GF-D8 (cell line): ENCODE data around the gene SVBP.

Experiments used
- DNase-seq: peaks from one replicate; lab custom pipeline; 2025; lab: John Stamatoyannopoulos, UW

SVBP gene

DNA sequence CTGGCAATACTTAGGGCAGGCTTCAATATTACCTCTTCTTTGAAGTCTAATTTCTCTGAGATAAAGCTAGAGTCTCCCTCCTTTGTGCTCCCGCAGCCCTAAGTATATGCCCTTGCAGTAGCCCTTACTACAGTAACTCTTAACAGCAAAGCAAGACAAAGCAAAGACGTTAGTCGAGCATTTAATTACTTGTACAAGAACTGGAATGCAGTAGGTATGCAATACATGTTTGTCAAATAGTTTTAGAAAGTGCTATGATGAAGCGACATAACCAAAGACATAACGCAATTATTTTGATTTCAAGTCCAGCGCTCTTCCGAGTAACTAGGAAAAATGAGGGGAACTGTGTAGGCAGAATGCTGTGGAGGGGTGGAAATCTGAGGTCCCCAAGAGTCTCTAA, 51.9 kb downstream of the SVBP start:
- no peak for DNase-seq

DNA sequence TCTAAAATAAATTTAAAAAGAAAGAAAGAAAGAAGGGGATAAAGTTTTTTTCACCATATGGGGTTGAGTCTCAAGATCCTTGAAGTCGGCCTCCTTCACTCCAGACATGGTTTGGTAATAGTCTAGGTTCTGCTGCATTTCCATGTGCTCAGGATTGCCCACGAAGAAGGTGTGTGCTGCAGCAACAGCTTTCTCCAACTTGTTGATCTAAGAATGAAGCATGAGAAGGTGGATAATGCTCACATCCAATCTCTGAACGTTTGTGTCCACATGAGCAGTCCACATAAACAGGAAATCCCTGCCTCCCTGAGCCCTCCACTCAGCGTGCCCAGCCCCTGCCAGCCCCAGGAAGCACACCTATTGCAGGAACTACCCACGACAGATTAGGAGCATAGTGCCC, 54.9 kb downstream of the SVBP start:
- no peak for DNase-seq

DNA sequence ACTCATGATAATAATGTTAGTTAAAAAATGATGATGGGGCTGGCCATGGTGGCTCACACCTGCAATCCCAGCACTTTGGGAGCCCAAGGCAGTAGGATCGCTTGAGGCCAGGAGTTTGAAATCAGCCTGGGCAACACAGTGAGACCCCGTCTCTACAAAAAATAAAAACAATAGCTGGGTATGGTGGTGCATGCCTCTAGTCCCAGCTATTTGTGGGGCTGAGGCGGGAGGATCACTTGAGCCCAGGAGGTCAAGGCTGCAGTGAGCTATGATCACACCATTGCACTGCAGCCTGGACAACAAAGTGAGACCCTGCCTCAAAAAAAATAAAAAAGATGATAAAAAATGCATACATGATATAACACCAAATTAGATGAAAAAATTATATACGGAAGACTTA, 55.6 kb downstream of the SVBP start:
- no peak for DNase-seq

DNA sequence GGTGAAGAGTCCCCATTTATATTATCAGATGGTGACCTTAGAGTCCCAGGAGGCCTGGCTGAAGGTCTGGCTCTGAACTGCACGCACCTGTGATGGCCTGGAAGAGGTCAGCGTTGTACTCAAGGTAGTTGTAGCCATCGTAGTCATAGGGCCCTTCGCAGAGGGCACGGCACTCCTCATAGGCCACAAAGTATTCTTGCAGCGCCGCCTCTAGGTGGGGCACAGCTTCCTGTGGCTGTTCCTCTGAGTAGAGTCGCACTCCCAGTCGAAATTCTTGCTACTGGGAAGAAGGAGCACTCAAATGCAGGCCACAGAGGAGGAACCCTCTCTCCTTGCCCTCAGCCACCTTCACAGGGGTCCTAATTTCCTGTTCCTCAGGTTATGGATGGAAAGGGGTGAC, 58.1 kb downstream of the SVBP start:
- no peak for DNase-seq

DNA sequence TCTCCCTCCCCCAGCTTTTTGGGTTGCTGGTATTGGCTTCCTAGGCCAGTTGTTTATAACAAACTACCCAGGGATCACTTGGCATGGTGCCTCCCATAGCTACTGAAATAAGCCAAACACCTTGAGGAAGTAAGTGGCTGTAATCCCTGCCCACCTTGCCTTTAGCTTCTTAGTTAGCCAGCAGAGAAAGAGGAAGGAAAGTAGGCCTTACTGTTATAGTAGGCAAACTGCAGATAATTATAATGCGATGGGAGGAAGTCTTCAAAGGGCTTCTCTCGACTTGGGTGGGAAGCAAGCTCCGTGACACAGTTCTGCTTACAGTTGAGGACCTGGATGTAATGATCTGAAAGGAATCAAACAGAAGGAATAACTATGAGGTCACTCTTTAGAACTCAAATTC, 58.6 kb downstream of the SVBP start:
- no peak for DNase-seq

DNA sequence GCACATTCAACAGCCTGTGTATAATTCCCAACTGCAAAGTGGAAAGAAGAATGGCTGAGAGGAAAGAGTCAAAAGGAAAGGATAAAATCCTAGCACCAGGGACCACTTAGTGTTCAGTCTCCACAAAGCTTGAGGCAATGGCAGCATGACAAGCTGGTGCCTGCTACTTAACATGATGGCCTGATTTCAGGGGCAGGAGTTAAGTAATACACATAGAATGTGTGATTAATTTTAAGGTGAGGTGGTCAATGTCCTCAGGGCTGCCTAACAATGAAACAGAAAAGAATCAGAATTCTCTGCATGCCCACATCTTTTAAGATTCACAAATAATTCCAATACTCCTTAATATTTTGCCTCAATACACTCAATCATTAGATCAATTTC, 59.3 kb downstream of the SVBP start:
- DNase-seq = no peak
